Neutrophil (primary cell): ENCODE data around the gene TGM5.

ENCODE experiments used
- H3K27ac ChIP-seq: fragments of 200-600 bp; sonication (generic); 2 replicates; pipeline ENCODE4 v1.5.1; 2016; ENCODE audit warnings: mild to moderate bottlenecking, moderate library complexity
- H3K27me3 ChIP-seq: fragments of 200-600 bp; sonication (generic); 2 replicates; pipeline ENCODE4 v1.6.0; 2016; ENCODE audit warnings: mild to moderate bottlenecking
- H3K36me3 ChIP-seq: fragments of 200-600 bp; sonication (generic); 2 replicates; pipeline ENCODE4 v1.5.1; 2017
- H3K4me1 ChIP-seq, 2 experiments: fragments of 200-600 bp in 1 of 2; sonication (generic) in 1 of 2; 1 replicate in 1 of 2; 2 replicates in 1 of 2; pipeline versions ENCODE4 v1.5.1 to v1.6.1; 2013 to 2016; ENCODE audit warnings: low read depth in 1 of 2, low read length in 1 of 2, mild to moderate bottlenecking in 1 of 2, moderate library complexity in 1 of 2; ENCODE audit not compliant: control insufficient read depth in 1 of 2, insufficient read depth in 1 of 2
- H3K4me3 ChIP-seq, 2 experiments: fragments of 200-600 bp in 1 of 2; sonication (generic) in 1 of 2; 1 replicate in 1 of 2; 2 replicates in 1 of 2; pipeline ENCODE4 v1.5.1; 2013 to 2016; ENCODE audit warnings: low read depth in 1 of 2, low read length in 1 of 2, mild to moderate bottlenecking in 1 of 2, moderate library complexity in 1 of 2
- H3K9me3 ChIP-seq: fragments of 200-600 bp; sonication (generic); 2 replicates; pipeline ENCODE4 v1.5.1; 2016
- CTCF ChIP-seq: fragments of 200-600 bp; sonication (generic); IDR thresholded peaks from 2 replicates; pipeline ENCODE4 v1.5.1; 2016; ENCODE audit warnings: antibody characterized with exemption

TGM5 gene

DNA sequence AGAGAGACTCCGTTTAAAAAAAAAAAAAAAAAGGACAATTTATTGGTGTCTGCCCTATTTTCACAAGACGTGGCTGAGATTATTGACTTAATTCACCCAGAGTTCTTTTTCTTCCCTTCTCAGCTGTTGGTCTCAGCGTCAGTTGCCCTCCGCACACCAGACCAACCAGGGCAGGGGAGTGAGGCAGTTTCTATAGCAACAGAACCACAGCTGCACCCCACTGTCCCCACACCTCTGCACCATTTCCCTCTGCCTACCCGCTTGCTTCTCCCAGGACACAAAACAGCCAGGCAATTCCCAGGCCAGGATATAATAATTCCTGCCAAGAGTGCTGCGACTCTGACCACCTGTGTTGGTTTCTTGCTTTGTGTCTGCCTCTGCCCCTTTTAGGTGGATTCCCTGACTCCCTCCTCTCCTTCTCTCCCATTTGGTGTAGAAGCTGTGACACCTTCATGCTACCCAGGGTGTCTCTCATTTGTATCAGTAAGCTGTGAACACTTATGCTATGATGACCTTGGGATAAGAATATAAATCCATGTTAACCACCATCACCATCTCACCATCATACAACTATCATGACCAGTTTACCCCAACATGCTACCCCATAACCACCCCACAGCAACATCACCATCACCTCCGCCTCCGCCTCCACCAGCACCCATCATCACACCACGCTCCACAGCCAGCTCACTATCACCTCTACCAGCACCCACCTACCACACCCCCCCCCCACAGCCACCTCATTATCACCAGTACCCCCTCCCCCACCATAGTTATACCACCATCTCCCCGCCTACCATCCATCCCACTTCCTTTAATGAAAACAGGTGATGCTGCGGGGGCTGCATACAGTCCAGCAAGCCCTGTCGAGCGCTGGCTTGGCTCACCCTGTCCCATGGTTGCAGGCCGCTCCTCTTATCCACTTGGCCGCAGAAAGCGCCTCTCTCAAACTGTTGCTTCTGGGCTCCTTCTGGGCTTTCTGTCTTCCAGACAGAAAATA, 46.5 kb downstream of the TGM5 start:
- Histone ChIP-seq H3K36me3 (no peaks in the 10 kb centered on the region), H3K27ac (no peak overlapping the region), H3K4me1 (peaks cover 0 to under 1% of the 10 kb centered on the region in 2 experiments), H3K27me3 (no peaks in the 10 kb centered on the region), H3K4me3 (no peak overlapping the region), H3K9me3 (no peaks in the 10 kb centered on the region)
- TF ChIP-seq CTCF, result no peak

DNA sequence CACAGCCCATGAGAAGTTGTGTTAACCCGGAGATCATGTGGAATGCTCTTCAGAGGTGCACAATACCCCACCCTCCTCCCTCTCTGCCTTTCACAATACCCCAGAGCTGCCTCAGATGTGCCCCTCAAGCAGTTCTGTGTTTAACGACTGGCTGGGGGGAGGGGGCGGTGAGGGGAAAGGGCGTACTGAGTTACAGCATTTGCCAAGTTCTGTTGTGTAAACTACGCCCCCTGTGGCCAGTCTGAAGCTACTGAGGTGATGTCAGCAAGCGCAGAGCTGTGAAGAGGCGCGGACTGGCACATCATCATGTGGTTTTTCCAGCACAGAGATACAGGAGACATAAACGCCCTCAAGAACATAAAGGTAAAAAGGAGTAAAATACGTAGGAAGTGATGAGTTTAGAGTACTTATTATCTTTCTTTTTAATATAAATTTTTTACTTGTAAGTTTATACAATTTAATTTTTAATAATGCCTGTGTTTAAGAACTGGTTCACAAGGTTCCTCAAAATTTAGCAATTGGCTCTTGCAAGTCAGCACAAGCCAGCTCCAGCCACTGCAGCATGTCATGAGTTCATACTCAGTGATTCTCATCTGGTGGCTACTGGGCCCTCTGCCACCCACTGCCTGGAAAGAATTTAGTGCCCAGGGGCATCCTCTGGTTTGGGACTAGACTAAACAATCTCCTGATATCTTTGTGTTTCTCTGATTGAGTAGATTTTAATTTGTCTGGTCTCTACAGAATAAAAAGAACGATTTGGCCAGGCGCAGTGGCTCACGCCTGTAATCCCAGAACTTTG, 47.6 kb downstream of the TGM5 start:
- Histone ChIP-seq H3K36me3 (no peaks in the 10 kb centered on the region), H3K4me1 (no peaks in the 10 kb centered on the region), H3K9me3 (no peaks in the 10 kb centered on the region), H3K27ac (no peak overlapping the region), H3K27me3 (no peaks in the 10 kb centered on the region), H3K4me3 (no peak overlapping the region)
- TF ChIP-seq CTCF, result no peak

DNA sequence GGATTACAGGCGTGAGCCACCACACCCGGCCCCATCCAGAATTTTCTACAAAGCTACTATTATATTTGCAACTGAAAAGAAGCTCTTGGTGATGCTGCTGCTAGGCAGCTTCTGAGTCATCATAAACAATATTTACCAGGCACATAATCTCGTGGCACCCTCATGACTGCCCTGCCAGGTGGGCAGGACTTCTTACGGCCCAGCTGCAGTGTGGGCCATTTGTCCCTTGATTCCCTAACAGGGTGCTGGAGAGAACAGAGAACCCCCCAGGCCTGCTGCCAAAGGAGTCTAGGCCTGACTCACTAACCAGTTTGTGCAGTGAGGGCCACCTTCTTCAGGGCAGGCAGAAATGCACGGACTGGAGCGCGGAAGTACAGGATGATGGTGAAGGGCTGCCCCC, 50.8 kb downstream of the TGM5 start:
- TF ChIP-seq CTCF, result no peak

GRCh38 chr15:43214592-43215295, 52.0 kb downstream of the TGM5 start:
- Histone ChIP-seq H3K27me3 (peaks cover 11% of the 10 kb centered on the region), H3K27ac (no peak overlapping the region), H3K4me3 (no peak overlapping the region), H3K4me1 (no peaks in the 10 kb centered on the region), H3K36me3 (no peaks in the 10 kb centered on the region), H3K9me3 (no peaks in the 10 kb centered on the region)
- no peak for TF ChIP-seq CTCF

More for the DNA sequence above, 50.8 kb downstream of the TGM5 start:
- H3K36me3 ChIP-seq, result no peaks in the 10 kb centered on the region
- H3K4me1 ChIP-seq, result no peaks in the 10 kb centered on the region
- H3K27me3 ChIP-seq, result no peaks in the 10 kb centered on the region
- no peak overlapping the region for H3K27ac ChIP-seq
- H3K9me3 ChIP-seq, result no peaks in the 10 kb centered on the region
- no peak overlapping the region for H3K4me3 ChIP-seq

DNA sequence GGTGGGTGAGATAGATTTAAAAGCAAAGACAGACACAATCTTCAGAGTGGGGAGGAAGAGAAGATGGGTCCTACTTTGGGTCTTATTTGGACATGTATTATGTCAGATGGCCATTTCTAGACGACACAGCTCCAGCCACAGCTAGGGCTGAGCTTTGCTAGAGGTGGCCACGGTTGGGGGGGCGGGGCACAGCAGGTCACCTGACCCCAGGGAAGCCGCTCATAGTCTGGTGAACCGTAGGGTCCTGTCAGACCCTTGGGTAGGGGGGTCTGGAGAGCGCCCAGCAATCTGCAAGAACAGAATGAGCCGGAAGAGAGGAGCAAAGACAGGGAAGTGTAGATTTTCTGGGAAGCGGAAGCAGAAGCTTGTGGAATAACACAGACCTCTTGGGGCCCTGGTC, 52.6 kb downstream of the TGM5 start:
- Histone ChIP-seq H3K27me3 (peaks cover 17% of the 10 kb centered on the region), H3K9me3 (no peaks in the 10 kb centered on the region)
- TF ChIP-seq CTCF, result no peak

More for the DNA sequence above, 52.6 kb downstream of the TGM5 start:
- H3K4me1 ChIP-seq, result no peaks in the 10 kb centered on the region
- H3K27ac ChIP-seq, result no peak overlapping the region
- H3K36me3 ChIP-seq, result no peaks in the 10 kb centered on the region
- no peak overlapping the region for H3K4me3 ChIP-seq
